ENCODE measurements around the gene LCOR. TPM values are rescaled to one million over a fixed set of nuclear protein-coding genes. Genes with fewer than 3 reads are reported as not detected.
A peak's percentile ranks its signal among the peaks of the same experiment; 100 is the strongest.

The LCOR gene
- total and polyA plus RNA-seq, 2 of the 13 experiments (the other 11 are each of a cell fraction or from before 2014, with no cell fraction given): 12.4 to 23.7 TPM

DNA sequence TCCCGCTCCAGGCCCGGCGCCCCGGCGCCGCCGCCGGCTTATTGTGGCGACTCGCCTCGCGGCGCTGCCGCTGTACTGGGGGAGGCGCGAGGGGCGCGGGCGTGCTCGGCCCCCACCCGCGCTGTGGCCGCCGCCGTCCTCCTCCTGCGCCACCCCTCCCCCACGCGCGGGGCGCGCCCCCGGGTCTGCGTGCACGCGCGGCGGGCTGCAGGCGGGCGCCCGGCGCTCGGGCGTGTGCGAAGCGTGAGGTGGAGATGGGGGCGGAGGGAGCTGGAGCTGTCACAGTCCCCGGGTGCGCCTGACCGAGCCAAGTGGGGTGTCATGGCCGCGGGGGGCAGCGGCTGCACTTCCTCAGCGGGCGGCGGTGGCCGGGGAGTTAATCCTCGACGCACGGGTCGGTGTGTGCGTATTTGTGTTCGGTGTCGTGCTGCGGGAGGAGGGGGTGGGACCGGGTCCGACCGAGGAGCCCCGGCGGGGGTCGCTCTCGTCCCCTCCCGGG is 672 bp downstream of the LCOR start (continued):
- TF ChIP-seq, protein P1, sequence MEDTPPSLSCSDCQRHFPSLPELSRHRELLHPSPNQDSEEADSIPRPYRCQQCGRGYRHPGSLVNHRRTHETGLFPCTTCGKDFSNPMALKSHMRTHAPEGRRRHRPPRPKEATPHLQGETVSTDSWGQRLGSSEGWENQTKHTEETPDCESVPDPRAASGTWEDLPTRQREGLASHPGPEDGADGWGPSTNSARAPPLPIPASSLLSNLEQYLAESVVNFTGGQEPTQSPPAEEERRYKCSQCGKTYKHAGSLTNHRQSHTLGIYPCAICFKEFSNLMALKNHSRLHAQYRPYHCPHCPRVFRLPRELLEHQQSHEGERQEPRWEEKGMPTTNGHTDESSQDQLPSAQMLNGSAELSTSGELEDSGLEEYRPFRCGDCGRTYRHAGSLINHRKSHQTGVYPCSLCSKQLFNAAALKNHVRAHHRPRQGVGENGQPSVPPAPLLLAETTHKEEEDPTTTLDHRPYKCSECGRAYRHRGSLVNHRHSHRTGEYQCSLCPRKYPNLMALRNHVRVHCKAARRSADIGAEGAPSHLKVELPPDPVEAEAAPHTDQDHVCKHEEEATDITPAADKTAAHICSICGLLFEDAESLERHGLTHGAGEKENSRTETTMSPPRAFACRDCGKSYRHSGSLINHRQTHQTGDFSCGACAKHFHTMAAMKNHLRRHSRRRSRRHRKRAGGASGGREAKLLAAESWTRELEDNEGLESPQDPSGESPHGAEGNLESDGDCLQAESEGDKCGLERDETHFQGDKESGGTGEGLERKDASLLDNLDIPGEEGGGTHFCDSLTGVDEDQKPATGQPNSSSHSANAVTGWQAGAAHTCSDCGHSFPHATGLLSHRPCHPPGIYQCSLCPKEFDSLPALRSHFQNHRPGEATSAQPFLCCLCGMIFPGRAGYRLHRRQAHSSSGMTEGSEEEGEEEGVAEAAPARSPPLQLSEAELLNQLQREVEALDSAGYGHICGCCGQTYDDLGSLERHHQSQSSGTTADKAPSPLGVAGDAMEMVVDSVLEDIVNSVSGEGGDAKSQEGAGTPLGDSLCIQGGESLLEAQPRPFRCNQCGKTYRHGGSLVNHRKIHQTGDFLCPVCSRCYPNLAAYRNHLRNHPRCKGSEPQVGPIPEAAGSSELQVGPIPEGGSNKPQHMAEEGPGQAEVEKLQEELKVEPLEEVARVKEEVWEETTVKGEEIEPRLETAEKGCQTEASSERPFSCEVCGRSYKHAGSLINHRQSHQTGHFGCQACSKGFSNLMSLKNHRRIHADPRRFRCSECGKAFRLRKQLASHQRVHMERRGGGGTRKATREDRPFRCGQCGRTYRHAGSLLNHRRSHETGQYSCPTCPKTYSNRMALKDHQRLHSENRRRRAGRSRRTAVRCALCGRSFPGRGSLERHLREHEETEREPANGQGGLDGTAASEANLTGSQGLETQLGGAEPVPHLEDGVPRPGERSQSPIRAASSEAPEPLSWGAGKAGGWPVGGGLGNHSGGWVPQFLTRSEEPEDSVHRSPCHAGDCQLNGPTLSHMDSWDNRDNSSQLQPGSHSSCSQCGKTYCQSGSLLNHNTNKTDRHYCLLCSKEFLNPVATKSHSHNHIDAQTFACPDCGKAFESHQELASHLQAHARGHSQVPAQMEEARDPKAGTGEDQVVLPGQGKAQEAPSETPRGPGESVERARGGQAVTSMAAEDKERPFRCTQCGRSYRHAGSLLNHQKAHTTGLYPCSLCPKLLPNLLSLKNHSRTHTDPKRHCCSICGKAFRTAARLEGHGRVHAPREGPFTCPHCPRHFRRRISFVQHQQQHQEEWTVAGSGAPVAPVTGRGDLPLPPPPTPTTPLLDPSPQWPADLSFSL (CRISPR knock-in tag; IDR thresholded peaks at IDR 0.05): peak; percentile 9; the same call in 1 of the 2 replicates
- TF ChIP-seq MEF2D (CRISPR knock-in tag; IDR thresholded peaks at IDR 0.05) (no peak), ZNF567 (CRISPR knock-in tag; IDR thresholded peaks at IDR 0.05; ENCODE audit: borderline replicate concordance) (no peak), ZMYM4 (CRISPR knock-in tag; IDR thresholded peaks at IDR 0.05) (no peak; the same call in 1 of the 2 replicates), HDAC1 (CRISPR knock-in tag; IDR thresholded peaks at IDR 0.05) (0 out of 2 replicates have a peak, but pooled peaks have one; percentile 48), ZNF124 (CRISPR knock-in tag; IDR thresholded peaks at IDR 0.05) (no peak), BCL6 (CRISPR knock-in tag; IDR thresholded peaks at IDR 0.05) (no peak), SP5 (CRISPR knock-in tag; IDR thresholded peaks at IDR 0.05; ENCODE audit: borderline replicate concordance, low read depth) (no peak), ZNF337 (CRISPR knock-in tag; IDR thresholded peaks at IDR 0.05; ENCODE audit: borderline replicate concordance, low read depth) (no peak), BRD4 (CRISPR knock-in tag; IDR thresholded peaks at IDR 0.05) (no peak), HNRNPLL (IDR thresholded peaks at IDR 0.05; ENCODE audit: low read depth, low read length, poor library complexity, severe bottlenecking) (peak; percentile 37), NONO (IDR thresholded peaks at IDR 0.05) (no peak), NONO (CRISPR knock-in tag; conservative IDR thresholded peaks at IDR 0.05) (no peak), ZFP62 (CRISPR knock-in tag; IDR thresholded peaks at IDR 0.05) (no peak), ZNF605 (CRISPR knock-in tag; IDR thresholded peaks at IDR 0.05) (no peak), ZNF629 (CRISPR knock-in tag; conservative IDR thresholded peaks at IDR 0.05) (no peak), ZNF234 (CRISPR knock-in tag; conservative IDR thresholded peaks at IDR 0.05) (0 out of 2 replicates have a peak, but pooled peaks have one; percentile 54), ZSCAN22 (CRISPR knock-in tag; IDR thresholded peaks at IDR 0.05) (no peak)
- TF ChIP-seq, protein P2, sequence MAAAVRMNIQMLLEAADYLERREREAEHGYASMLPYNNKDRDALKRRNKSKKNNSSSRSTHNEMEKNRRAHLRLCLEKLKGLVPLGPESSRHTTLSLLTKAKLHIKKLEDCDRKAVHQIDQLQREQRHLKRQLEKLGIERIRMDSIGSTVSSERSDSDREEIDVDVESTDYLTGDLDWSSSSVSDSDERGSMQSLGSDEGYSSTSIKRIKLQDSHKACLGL (CRISPR knock-in tag; IDR thresholded peaks at IDR 0.05): no peak
- TF ChIP-seq, protein P3, sequence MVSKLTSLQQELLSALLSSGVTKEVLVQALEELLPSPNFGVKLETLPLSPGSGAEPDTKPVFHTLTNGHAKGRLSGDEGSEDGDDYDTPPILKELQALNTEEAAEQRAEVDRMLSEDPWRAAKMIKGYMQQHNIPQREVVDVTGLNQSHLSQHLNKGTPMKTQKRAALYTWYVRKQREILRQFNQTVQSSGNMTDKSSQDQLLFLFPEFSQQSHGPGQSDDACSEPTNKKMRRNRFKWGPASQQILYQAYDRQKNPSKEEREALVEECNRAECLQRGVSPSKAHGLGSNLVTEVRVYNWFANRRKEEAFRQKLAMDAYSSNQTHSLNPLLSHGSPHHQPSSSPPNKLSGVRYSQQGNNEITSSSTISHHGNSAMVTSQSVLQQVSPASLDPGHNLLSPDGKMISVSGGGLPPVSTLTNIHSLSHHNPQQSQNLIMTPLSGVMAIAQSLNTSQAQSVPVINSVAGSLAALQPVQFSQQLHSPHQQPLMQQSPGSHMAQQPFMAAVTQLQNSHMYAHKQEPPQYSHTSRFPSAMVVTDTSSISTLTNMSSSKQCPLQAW (CRISPR knock-in tag; IDR thresholded peaks at IDR 0.05): no peak
- TF ChIP-seq, protein P4, sequence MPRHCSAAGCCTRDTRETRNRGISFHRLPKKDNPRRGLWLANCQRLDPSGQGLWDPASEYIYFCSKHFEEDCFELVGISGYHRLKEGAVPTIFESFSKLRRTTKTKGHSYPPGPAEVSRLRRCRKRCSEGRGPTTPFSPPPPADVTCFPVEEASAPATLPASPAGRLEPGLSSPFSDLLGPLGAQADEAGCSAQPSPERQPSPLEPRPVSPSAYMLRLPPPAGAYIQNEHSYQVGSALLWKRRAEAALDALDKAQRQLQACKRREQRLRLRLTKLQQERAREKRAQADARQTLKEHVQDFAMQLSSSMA (CRISPR knock-in tag; IDR thresholded peaks at IDR 0.05): no peak
